Caco-2 (cell line): ENCODE measurements around the gene ZFPL1. TPM values are rescaled to one million over a fixed set of nuclear protein-coding genes. Genes with fewer than 3 reads are reported as not detected.

Source experiments
- BruUV-seq: library from RNA; stranded (reverse); fragments of 400-500 nt; replicated peaks from 2 replicates; lab custom pipeline; 2021; lab: Mats Ljungman, UMichigan
- CTCF ChIA-PET: fragments of 300-600 bp; sonication (Branson Sonifier 250); formaldehyde crosslinking; loops from one replicate; lab custom pipeline; 2022; ENCODE audit warnings: antibody characterized with exemption; lab: Charles Lee
- POLR2A ChIA-PET: fragments of 300-600 bp; sonication (Branson Sonifier 250); formaldehyde crosslinking; loops from one replicate; lab custom pipeline; 2022; ENCODE audit warnings: antibody characterized with exemption; lab: Charles Lee
- DNase-seq, 2 experiments: peaks; one replicate each; pipeline versions ENCODE4 v3.0.0 to v3.0.0-alpha.2; 2020 to 2022
- H3K27me3 ChIP-seq: replicated peaks from 2 replicates; pipeline ENCODE4 v1.6.0; 2011; ENCODE audit warnings: low read length; ENCODE audit not compliant: control insufficient read depth, insufficient read depth
- H3K36me3 ChIP-seq: 2 replicates; pipeline ENCODE4 v1.5.1; 2011; ENCODE audit warnings: low read length; ENCODE audit not compliant: control insufficient read depth, insufficient read depth
- H3K4me1 ChIP-seq: fragments of 250-450 bp; sonication (Bioruptor Pico); 2 replicates; pipeline ENCODE4 v1.5.1; 2020; ENCODE audit warnings: mild to moderate bottlenecking
- H3K4me3 ChIP-seq: 2 replicates; pipeline ENCODE4 v1.5.1; 2011; ENCODE audit warnings: low read depth, mild to moderate bottlenecking, control low read depth, low read length
- H3K9me3 ChIP-seq: fragments of 250-450 bp; sonication (Bioruptor Pico); 2 replicates; pipeline ENCODE4 v1.5.1; 2020; ENCODE audit warnings: mild to moderate bottlenecking, moderate library complexity
- H3K27ac Mint-ChIP-seq: one replicate; pipeline ENCODE4 v1.8.0; 2022; ENCODE audit warnings: mixed read lengths; ENCODE audit not compliant: unreplicated experiment
- H3K27me3 Mint-ChIP-seq: one replicate; pipeline ENCODE4 v1.8.0; 2022; ENCODE audit warnings: mixed read lengths; ENCODE audit not compliant: insufficient read depth, unreplicated experiment
- H3K36me3 Mint-ChIP-seq: one replicate; pipeline ENCODE4 v1.8.0; 2022; ENCODE audit warnings: mild to moderate bottlenecking, mixed read lengths; ENCODE audit not compliant: insufficient read depth, unreplicated experiment
- H3K4me1 Mint-ChIP-seq: one replicate; pipeline ENCODE4 v1.8.0; 2022; ENCODE audit warnings: low read depth, mixed read lengths; ENCODE audit not compliant: unreplicated experiment
- H3K4me3 Mint-ChIP-seq: one replicate; pipeline ENCODE4 v1.8.0; 2022; ENCODE audit warnings: mild to moderate bottlenecking, moderate library complexity, mixed read lengths; ENCODE audit not compliant: unreplicated experiment
- H3K9me3 Mint-ChIP-seq: one replicate; pipeline ENCODE4 v1.8.0; 2022; ENCODE audit warnings: mixed read lengths; ENCODE audit not compliant: unreplicated experiment
- CTCF ChIP-seq, 2 experiments: fragments of 200-600 bp in 1 of 2; IDR thresholded peaks; 1 replicate in 1 of 2; 2 replicates in 1 of 2; pipeline versions ENCODE4 v1.5.1 to v1.8.0; 2011 to 2022; ENCODE audit warnings: antibody characterized with exemption in 1 of 2, control low read depth in 1 of 2, inconsistent platforms in 1 of 2, low read depth in 1 of 2, low read length in 1 of 2, mild to moderate bottlenecking in 1 of 2, moderate library complexity in 1 of 2; ENCODE audit not compliant: insufficient read depth in 1 of 2, severe bottlenecking in 1 of 2, unreplicated experiment in 1 of 2
- intact Hi-C: fragments of 100-400 bp; cut with micrococcal nuclease; formaldehyde crosslinking; loops from one replicate; pipeline ENCODE4 v1.10.0; 2022; ENCODE audit not compliant: unreplicated experiment
- total RNA-seq: library from RNA; stranded (reverse); gene quantifications from 2 replicates; pipeline ENCODE4 v1.2.3, GENCODE V29; 2022

The ZFPL1 gene
- total RNA-seq, 1 experiment from 2014 or later: 46.0 TPM

- H3K9me3 ChIP-seq: no peaks in the 10 kb centered on the region
- Mint-ChIP-seq H3K36me3 (peaks cover 31% of the 10 kb centered on the region), H3K4me1 (no peaks in the 10 kb centered on the region), H3K27ac (no peak overlapping the region), H3K27me3 (no peaks in the 10 kb centered on the region), H3K9me3 (no peaks in the 10 kb centered on the region), H3K4me3 (no peak overlapping the region)
- no peaks in the 10 kb centered on the region for H3K27me3 ChIP-seq
- ChIA-PET CTCF (no interaction called here), POLR2A (no interaction called here)
- no peaks in the 10 kb centered on the region for H3K4me1 ChIP-seq
- no peak for TF ChIP-seq CTCF (IDR thresholded peaks at IDR 0.05; ENCODE audit: insufficient read depth in 1 of 2, low read depth in 1 of 2, low read length in 1 of 2, severe bottlenecking in 1 of 2, unreplicated experiment in 1 of 2)
- no peak overlapping the region for H3K4me3 ChIP-seq
- H3K36me3 ChIP-seq: no peaks in the 10 kb centered on the region; the same call in 1 of the 2 replicates
- no TSS peak for BruUV-seq
- intact Hi-C loops: no loop called here
- DNase-seq: no peak
These were observed 20.6 kb downstream of the ZFPL1 start for GRCh38 chr11:65104628-65105027.

DNA sequence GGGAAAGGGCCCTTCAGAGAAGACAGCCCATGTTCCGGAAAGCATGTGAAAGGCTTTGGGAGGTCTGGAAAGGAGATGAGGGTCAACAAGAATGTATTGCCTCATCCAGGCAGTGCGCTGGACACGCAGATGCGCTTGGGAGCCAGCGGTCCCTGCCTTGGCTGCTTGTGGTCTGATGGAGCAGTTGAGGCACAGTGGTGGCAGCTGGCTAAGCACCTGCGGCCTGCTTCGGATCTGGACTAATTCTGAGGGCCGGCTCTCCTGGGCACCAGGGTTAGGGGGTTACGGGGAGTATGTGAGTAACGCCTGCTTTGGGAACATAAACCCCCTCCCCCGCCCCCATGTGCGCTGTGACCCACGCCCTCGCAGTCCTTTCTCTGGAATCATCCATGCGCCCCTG, 23.1 kb downstream of the ZFPL1 start:
- Histone ChIP-seq H3K4me3 (no peak overlapping the region), H3K4me1 (peaks cover 10% of the 10 kb centered on the region), H3K9me3 (no peaks in the 10 kb centered on the region), H3K36me3 (no peaks in the 10 kb centered on the region; the same call in 1 of the 2 replicates), H3K27me3 (no peaks in the 10 kb centered on the region)
- ChIA-PET POLR2A (no interaction called here), CTCF (interaction anchor here (0.6 kb wide), 1 partner anchor 233 kb away, joined by 3 read pairs; no protein-coding TSS in a partner anchor)
- Mint-ChIP-seq H3K27me3 (no peaks in the 10 kb centered on the region), H3K27ac (no peak overlapping the region), H3K9me3 (no peaks in the 10 kb centered on the region), H3K36me3 (peaks cover 50% of the 10 kb centered on the region), H3K4me3 (no peak overlapping the region), H3K4me1 (no peaks in the 10 kb centered on the region)
- no TSS peak for BruUV-seq
- TF ChIP-seq CTCF (IDR thresholded peaks at IDR 0.05; ENCODE audit: insufficient read depth in 1 of 2, low read depth in 1 of 2, low read length in 1 of 2, severe bottlenecking in 1 of 2, unreplicated experiment in 1 of 2): no peak
- no peak for DNase-seq
- intact Hi-C loops: no loop called here

DNA sequence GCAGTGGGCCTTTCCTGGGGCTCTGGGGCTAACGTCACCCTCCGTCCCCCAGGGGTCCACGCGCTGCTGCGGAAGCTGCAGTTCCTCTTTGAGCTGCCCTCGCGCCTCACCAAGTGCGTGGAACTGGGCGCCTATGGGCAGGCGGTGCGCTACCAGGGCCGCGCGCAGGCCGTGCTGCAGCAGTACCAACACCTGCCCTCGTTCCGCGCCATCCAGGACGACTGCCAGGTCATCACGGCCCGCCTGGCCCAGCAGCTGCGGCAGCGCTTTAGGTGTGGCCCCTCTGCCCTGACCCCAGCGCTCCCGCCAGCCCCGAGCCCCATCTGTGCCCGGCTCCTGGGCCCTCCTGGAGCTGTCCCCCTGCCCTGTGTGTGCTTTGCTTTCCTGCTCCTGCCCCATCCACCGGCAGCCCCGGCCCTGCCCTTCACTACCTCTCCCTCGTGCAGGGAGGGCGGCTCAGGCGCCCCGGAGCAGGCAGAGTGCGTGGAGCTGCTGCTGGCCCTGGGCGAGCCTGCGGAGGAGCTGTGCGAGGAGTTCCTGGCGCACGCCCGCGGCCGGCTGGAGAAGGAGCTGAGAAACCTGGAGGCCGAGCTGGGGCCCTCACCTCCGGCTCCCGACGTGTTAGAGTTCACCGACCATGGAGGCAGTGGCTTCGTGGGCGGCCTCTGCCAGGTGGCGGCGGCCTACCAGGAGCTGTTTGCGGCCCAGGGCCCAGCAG, 23.9 kb downstream of the ZFPL1 start:
- Histone ChIP-seq H3K27me3 (no peaks in the 10 kb centered on the region), H3K9me3 (no peaks in the 10 kb centered on the region), H3K4me1 (peaks cover 11% of the 10 kb centered on the region), H3K36me3 (no peaks in the 10 kb centered on the region), H3K4me3 (no peak overlapping the region)
- Mint-ChIP-seq H3K27me3 (no peaks in the 10 kb centered on the region), H3K27ac (no peak overlapping the region), H3K4me1 (no peaks in the 10 kb centered on the region), H3K36me3 (peaks cover 58% of the 10 kb centered on the region), H3K9me3 (no peaks in the 10 kb centered on the region), H3K4me3 (no peak overlapping the region)
- no peak for TF ChIP-seq CTCF (IDR thresholded peaks at IDR 0.05; ENCODE audit: insufficient read depth in 1 of 2, low read depth in 1 of 2, low read length in 1 of 2, severe bottlenecking in 1 of 2, unreplicated experiment in 1 of 2)
- CTCF ChIA-PET: interaction anchor here (0.6 kb wide), 1 partner anchor 232 kb away, joined by 3 read pairs; no protein-coding TSS in a partner anchor
- no TSS peak for BruUV-seq
- no peak for DNase-seq
- intact Hi-C loops: no loop called here
- POLR2A ChIA-PET: no interaction called here
